Measurements from ENCODE around the gene HMX3. TPM values are rescaled to one million over a fixed set of nuclear protein-coding genes. Genes with fewer than 3 reads are reported as not detected.

The HMX3 gene
- total RNA-seq, 1 donor from 2014 or later = not detected

- no peak overlapping the region for H3K4me3 ChIP-seq (ENCODE audit: low read depth, low read length)
- no peak for TF ChIP-seq CTCF (conservative IDR thresholded peaks at IDR 0.05; ENCODE audit: low read depth, low read length)
- no peak for DNase-seq (ENCODE audit: low read depth)
Observed at GRCh38 chr10:123133541-123134342, 2.0 kb upstream of the HMX3 start.

GRCh38 chr10:123134343-123134914 lies 1.3 kb upstream of the HMX3 start:
- no peak for TF ChIP-seq CTCF (conservative IDR thresholded peaks at IDR 0.05; ENCODE audit: low read depth, low read length)
- no peak for DNase-seq (ENCODE audit: low read depth)
- H3K4me3 ChIP-seq (ENCODE audit: low read depth, low read length) = no peak overlapping the region

GRCh38 chr10:123134915-123135414 lies 805 bp upstream of the HMX3 start:
- TF ChIP-seq CTCF (conservative IDR thresholded peaks at IDR 0.05; ENCODE audit: low read depth, low read length) = no peak
- H3K4me3 ChIP-seq (ENCODE audit: low read depth, low read length) = no peak overlapping the region
- DNase-seq (ENCODE audit: low read depth) = no peak

GRCh38 chr10:123136221-123136805 lies 543 bp downstream of the HMX3 start:
- TF ChIP-seq CTCF (conservative IDR thresholded peaks at IDR 0.05; ENCODE audit: low read depth, low read length) = no peak
- no peak for DNase-seq (ENCODE audit: low read depth)
- H3K4me3 ChIP-seq (ENCODE audit: low read depth, low read length) = no peak overlapping the region

GRCh38 chr10:123136806-123137642 lies 1.3 kb downstream of the HMX3 start:
- no peak overlapping the region for H3K4me3 ChIP-seq (ENCODE audit: low read depth, low read length)
- DNase-seq (ENCODE audit: low read depth) = no peak
- no peak for TF ChIP-seq CTCF (conservative IDR thresholded peaks at IDR 0.05; ENCODE audit: low read depth, low read length)

GRCh38 chr10:123139165-123139520 lies 3.4 kb downstream of the HMX3 start:
- no peak for DNase-seq (ENCODE audit: low read depth)
- no peak for TF ChIP-seq CTCF (conservative IDR thresholded peaks at IDR 0.05; ENCODE audit: low read depth, low read length)
- no peak overlapping the region for H3K4me3 ChIP-seq (ENCODE audit: low read depth, low read length)

All from epithelial cell of proximal tubule (primary cell).